Measurements from ENCODE around the gene SNX7.

The SNX7 gene

GRCh38 chr1:98698625-98699024 is 37.1 kb downstream of the SNX7 start:
- DNase-seq: no peak

GRCh38 chr1:98700228-98700627 is 38.7 kb downstream of the SNX7 start:
- DNase-seq: no peak

- DNase-seq: peak; percentile 43
Measured at GRCh38 chr1:98702976-98703375, 41.5 kb downstream of the SNX7 start.

- no peak for DNase-seq
Measured at GRCh38 chr1:98704474-98704873, 43.0 kb downstream of the SNX7 start.

- no peak for DNase-seq
Measured at GRCh38 chr1:98704971-98705370, 43.5 kb downstream of the SNX7 start.

GRCh38 chr1:98705591-98705990 is 44.1 kb downstream of the SNX7 start:
- DNase-seq: no peak

GRCh38 chr1:98706173-98706843 is 44.8 kb downstream of the SNX7 start:
- DNase-seq: no peak

GRCh38 chr1:98707556-98707955 is 46.0 kb downstream of the SNX7 start:
- DNase-seq: no peak

GRCh38 chr1:98709906-98710305 is 48.4 kb downstream of the SNX7 start:
- DNase-seq: no peak

- no peak for DNase-seq
Measured at GRCh38 chr1:98723574-98723973, 62.1 kb downstream of the SNX7 start.

GRCh38 chr1:98732985-98733781 is 71.7 kb downstream of the SNX7 start:
- DNase-seq: no peak

GRCh38 chr1:98733782-98734112 is 72.2 kb downstream of the SNX7 start:
- DNase-seq: no peak

- DNase-seq: no peak
Measured at GRCh38 chr1:98735756-98736155, 74.2 kb downstream of the SNX7 start.

- no peak for DNase-seq
Measured at GRCh38 chr1:98737835-98738234, 76.3 kb downstream of the SNX7 start.

GRCh38 chr1:98739762-98740161 is 78.2 kb downstream of the SNX7 start:
- DNase-seq: no peak

- no peak for DNase-seq
Measured at GRCh38 chr1:98741164-98741563, 79.6 kb downstream of the SNX7 start.

GRCh38 chr1:98749152-98749756 is 87.7 kb downstream of the SNX7 start:
- DNase-seq: no peak

GRCh38 chr1:98754176-98754575 is 92.7 kb downstream of the SNX7 start:
- no peak for DNase-seq

- no peak for DNase-seq
Measured at GRCh38 chr1:98761219-98761865, 99.8 kb downstream of the SNX7 start.

GRCh38 chr1:98763488-98764150 is 102.1 kb downstream of the SNX7 start:
- DNase-seq: no peak

- no peak for DNase-seq
Measured at GRCh38 chr1:98764485-98764884, 103.0 kb downstream of the SNX7 start.

- no peak for DNase-seq
Measured at GRCh38 chr1:98766255-98766654, 104.7 kb downstream of the SNX7 start.

- DNase-seq: no peak
Measured at GRCh38 chr1:98769162-98769561, 107.6 kb downstream of the SNX7 start.
